Stimulated activated CD4-positive, alpha-beta T cell treated with anti-CD3 and anti-CD28 coated beads, Interleukin-4, amount 100 ng/mL, for 1 hour (primary cell): Measurements from ENCODE around the gene FOXB1.

Source experiments
- DNase-seq: peaks from one replicate; pipeline ENCODE4 v3.0.0-alpha.2; 2020

Gene FOXB1

GRCh38 chr15:60021589-60022378 lies 17.7 kb downstream of the FOXB1 start:
- no peak for DNase-seq

- no peak for DNase-seq
Observed at GRCh38 chr15:60022379-60022741, 18.2 kb downstream of the FOXB1 start.

- no peak for DNase-seq
Observed at GRCh38 chr15:60026555-60026954, 22.4 kb downstream of the FOXB1 start.

GRCh38 chr15:60035344-60035743 lies 31.2 kb downstream of the FOXB1 start:
- no peak for DNase-seq

GRCh38 chr15:60039316-60039715 lies 35.2 kb downstream of the FOXB1 start:
- DNase-seq: no peak

GRCh38 chr15:60043744-60044435 lies 39.8 kb downstream of the FOXB1 start:
- no peak for DNase-seq

GRCh38 chr15:60044636-60045270 lies 40.6 kb downstream of the FOXB1 start:
- DNase-seq: no peak

GRCh38 chr15:60047701-60048100 lies 43.6 kb downstream of the FOXB1 start:
- DNase-seq: no peak

GRCh38 chr15:60049948-60050347 lies 45.8 kb downstream of the FOXB1 start:
- no peak for DNase-seq

- no peak for DNase-seq
Observed at GRCh38 chr15:60052796-60053195, 48.7 kb downstream of the FOXB1 start.

- DNase-seq: no peak
Observed at GRCh38 chr15:60054472-60054871, 50.4 kb downstream of the FOXB1 start.
